ENCODE results near the gene DMTF1.
A peak's percentile ranks its signal among the peaks of the same experiment; 100 is the strongest.
"Not testable (repeated sequence)": the region's sequence is repeated elsewhere in the genome, so short reads cannot be mapped to it uniquely, and the experiment has no call there.

DMTF1 gene

DNA sequence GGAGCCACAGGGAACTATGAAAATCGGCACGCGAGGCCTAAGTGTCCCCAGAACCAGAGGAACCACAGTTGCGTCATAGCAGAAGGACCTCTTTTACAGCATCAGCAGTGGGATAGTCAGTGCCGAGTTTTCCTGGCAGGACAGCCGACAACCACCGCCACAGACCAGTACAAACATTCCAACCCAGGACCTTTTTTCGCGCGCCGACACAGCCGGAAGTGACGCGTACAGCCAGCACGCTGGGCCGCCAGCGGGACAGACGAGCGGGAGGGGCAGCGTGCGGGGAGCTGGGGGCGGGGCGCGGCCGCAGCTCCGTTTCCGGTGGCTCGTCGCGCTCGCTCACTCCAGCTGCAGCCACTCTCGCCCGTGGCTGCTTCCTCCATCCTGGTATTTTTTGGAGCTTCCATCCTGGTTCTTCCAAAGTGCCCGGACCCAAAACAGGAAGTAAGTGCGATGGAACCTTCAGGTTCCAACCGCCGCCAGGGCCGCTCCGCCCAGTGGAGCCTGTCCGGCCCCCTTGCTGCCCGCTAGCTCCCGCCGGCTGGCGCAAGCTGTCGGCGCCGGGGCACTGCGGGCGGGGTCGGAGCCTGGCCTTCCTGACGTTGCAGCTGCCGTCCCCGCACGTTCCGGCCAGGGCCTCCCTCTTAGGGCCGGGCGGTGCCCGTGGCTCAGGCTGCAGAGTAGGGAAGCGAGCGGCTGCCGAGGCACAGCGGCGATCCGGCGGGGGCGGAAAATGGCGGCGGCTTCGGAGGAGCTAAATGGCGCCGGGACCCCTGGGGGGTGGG is at the start of gene DMTF1:
Gene DMTF1 (plus strand): TSS at position 342 of the 785 bp plus-strand sequence. CDS start 12,489 bp downstream, outside the sequence.
- DNase-seq = peak; percentile 96

- no peak for DNase-seq
Measured at GRCh38 chr7:87105401-87105800, 46.9 kb upstream of the DMTF1 start.

GRCh38 chr7:87106974-87107612 is 45.2 kb upstream of the DMTF1 start:
- DNase-seq = no peak

- DNase-seq = no peak
Measured at GRCh38 chr7:87107949-87108776, 44.1 kb upstream of the DMTF1 start.

DNA sequence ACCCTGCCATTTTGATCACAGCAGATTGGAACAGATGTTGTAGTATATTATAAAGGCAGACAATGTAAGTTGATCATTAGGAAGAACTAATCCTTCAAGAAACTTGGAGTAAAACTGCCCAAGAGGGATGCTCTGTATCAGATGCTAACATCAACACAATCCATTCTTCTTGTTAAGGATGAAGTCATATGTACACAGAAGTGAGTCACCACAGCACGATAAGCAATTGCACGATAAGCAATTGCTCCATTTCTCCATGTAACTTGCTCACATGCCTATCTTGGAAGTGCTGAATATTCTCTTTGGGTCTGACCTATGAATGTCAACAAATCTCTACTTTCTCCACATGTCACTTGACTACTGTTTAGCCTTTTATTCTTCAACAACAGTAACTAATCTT is 41.5 kb upstream of the DMTF1 start:
- no peak for DNase-seq

GRCh38 chr7:87111877-87112276 is 40.4 kb upstream of the DMTF1 start:
- DNase-seq = no peak

DNA sequence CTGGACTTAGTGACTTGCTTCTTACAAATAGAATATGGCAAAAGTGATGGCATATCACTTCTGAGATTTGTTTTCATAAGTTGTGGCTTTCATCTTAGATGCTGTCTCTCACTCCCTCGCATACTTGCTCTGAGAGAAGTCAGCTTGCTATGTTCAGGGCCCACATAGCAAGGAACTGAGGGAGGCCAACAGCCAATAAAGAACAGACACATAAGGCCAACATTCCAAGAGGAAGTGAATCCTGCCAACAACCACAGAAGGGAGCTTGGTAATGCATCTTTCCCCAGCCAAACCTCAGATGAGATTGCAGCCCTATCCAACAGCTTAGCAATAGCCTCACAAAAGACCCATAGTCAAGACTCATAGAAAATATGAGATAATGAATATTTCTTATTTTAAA is 39.2 kb upstream of the DMTF1 start:
- DNase-seq = no peak

- DNase-seq = not testable (repeated sequence)
Measured at GRCh38 chr7:87113904-87114303, 38.3 kb upstream of the DMTF1 start.

DNA sequence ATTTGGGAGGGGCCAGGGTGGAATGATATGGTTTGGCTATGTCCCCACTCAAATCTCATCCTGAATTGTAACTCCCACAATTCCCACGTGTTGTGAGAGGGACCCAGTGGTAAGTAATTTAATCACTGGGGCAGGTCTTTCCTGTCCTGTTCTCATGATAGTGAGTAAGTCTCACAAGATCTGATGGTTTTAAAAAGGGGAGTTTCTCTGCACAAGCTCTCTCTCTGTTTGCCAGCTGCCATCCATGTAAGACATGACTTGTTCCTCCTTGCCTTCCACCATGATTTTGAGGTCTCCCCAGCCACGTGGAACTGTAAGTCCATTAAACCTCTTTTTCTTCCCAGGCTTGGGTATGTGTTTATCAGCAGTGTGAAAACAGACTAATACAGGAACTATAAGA is 36.5 kb upstream of the DMTF1 start:
- not testable (repeated sequence) for DNase-seq

- DNase-seq = no peak
Measured at GRCh38 chr7:87116315-87116714, 35.9 kb upstream of the DMTF1 start.

- no peak for DNase-seq
Measured at GRCh38 chr7:87119581-87119980, 32.7 kb upstream of the DMTF1 start.

DNA sequence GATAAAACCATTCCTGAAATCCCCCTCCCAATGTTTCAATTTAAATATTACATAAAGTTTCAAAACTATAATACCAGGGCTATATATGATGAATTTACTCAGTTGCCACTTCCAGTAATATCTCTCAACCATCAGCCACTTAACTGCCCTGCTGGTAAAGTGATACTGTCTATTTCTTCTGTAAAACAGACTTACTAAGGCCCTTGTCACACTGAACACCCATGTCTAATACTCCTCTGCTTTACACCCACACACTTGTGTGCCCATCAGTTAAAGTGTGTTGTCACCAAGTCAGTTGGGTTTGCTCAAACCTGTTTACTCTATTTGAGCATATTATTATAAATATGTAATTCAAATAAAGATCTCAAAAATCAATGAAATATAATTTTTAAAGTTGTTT is 29.1 kb upstream of the DMTF1 start:
- DNase-seq = no peak

DNA sequence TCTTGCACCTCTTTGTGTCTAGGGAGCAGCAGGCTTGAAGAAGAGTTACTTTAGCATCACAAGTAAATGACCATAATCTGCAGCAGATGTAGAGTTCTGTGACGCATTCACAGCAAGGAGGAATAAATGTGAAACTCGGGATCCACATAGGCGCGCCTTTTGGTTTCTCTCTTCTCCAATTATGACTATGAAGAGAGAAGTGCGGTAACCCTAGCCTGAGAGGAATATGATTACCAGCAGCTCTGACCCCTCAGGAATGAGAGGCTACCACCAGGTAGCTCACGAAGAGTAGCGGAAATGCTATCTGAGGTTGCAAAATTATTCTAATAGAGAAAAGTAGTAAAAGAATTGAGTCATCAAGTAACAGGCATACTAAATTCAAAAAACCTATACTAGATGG is 25.2 kb upstream of the DMTF1 start:
- no peak for DNase-seq

GRCh38 chr7:87128861-87129267 is 23.4 kb upstream of the DMTF1 start:
- no peak for DNase-seq

DNA sequence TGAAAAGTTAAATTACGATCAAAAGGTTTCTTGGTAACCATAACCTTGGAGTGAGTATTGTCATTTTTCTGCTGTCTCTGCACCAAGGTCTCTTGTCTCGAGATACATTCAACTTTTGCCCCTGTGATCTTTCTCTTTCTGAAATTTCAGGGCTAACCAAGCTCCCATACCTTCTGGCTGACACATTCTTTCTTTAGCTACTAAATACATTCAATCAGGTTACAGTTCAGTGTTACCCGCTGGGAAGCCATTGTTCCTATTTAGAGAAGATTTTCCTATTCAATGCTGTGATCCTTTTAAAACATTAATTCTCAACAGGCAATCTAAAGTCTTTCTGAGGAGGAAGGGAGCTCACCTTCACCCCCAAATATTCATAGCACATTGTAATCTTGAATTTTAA is 22.9 kb upstream of the DMTF1 start:
- DNase-seq = no peak

DNA sequence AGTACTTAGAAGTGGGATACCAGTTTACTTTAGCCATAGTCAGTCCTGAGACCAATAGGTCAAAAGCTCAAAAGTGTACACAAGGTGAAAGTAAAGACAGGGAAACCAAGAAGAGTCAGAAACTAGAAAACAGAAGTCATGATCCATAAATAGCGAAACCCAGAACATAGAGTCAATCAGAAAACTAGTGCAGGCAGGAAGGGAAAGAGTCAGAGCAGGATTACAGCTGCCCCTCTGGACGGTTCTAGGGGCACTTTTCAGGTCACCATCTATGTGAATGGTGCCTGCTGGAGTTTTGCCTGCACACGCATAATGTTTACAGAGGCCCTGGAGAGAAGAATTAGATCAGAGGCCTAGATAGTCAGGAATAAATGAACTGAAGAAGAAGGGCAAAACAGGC is 22.4 kb upstream of the DMTF1 start:
- no peak for DNase-seq

- no peak for DNase-seq
Measured at GRCh38 chr7:87131771-87132170, 20.5 kb upstream of the DMTF1 start.

- no peak for DNase-seq
Measured at GRCh38 chr7:87137271-87137670, 15.0 kb upstream of the DMTF1 start.

DNA sequence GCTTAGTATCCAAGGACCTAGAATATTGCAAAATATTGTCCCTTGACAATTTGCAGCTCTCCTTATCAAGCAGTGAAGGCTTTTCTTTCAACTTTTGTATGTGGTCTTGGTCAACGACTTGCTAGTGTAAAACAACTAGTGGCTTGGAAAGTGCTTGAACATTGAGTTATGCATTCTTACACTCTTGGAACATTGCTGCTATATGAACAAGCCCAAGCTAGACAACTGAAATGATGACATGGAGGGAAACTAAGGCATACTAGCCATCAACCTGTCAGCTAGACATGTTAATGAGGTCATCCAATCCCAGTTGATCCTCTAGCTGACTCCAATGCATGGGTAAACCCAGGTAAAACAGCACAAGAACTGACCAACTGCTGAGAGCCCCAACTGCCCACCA is 12.7 kb upstream of the DMTF1 start:
- no peak for DNase-seq

DNA sequence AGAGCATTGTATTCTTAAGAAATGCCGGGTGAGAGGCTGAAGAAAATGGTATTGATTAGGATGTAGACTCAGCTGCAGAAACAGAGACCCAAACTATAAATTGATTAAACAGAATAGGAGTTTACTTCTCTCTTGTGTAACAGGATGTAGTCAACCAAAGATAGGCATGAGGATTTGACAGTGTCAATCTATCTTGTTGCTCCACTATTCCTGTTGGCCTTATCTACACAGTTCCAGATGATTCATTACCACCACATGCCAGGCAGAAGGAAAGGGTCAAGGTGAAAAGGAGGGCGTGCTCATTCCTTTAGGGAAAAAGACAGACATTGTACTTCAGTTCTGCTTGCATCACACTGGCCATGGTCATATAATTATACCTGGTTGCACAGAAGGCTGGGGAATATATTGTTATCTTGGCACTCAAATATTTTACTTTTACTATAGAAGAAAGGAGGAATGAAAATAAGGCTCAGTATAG is 11.9 kb upstream of the DMTF1 start:
- DNase-seq = no peak

- no peak for DNase-seq
Measured at GRCh38 chr7:87144173-87144657, 8.0 kb upstream of the DMTF1 start.

- peak; percentile 44 for DNase-seq
Measured at GRCh38 chr7:87146740-87147386, 5.4 kb upstream of the DMTF1 start.

DNA sequence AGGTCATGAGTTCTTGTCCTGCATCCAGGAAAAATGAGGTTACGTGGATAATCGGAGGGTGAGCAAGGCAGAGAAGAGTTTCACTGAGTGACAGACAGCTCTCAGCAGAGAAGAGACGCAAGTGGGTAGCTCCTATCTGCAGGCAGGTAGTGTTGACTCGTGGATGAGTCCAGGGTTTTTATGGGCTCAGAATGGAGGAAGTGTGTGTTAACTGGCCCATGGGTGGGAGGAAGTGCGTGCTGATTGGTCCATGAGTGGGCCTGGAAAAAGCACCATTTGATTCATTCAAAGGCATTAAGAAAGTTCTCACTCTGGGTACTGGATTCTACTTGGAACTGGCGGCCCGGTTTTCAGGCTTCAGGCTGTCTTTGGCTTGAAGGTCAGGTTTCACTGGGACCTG is 4.8 kb upstream of the DMTF1 start:
- no peak for DNase-seq
